HG02938 (cell line): Measurements from ENCODE around the gene KHDC3L.

Experiments
- ATAC-seq: cut with Tn5 transposase; IDR thresholded peaks from one replicate; pipeline ENCODE4 v1.9.1; 2021; ENCODE audit warnings: mild to moderate bottlenecking, moderate library complexity; ENCODE audit not compliant: unreplicated experiment

KHDC3L gene, protein sequence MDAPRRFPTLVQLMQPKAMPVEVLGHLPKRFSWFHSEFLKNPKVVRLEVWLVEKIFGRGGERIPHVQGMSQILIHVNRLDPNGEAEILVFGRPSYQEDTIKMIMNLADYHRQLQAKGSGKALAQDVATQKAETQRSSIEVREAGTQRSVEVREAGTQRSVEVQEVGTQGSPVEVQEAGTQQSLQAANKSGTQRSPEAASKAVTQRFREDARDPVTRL

GRCh38 chr6:73362358-73362757, at the start of gene KHDC3L:
Gene KHDC3L (plus strand): TSS chr6:73362658. CDS start chr6:73362730, 72 bp downstream.
- ATAC-seq: no peak

GRCh38 chr6:73314577-73315492, 47.6 kb upstream of the KHDC3L start:
- ATAC-seq: no peak

DNA sequence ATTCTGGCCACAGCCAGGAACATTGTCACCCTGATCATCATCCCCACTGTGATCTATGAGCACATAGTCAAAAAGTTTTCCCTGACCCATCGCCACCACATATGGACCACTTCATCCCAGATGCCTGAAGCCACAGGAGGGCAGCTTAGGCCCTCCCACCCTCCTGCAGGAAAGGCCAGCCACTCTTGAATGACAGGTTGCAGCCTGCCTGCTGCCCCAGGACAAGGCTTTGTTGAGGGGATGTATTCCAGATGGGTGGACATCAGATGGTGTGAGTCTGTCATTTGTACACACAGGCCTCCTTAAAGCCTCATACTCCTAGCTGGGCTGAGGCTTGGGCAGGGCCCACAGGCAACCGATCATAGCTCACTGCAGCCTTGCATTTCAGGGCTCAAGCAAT, 39.1 kb upstream of the KHDC3L start:
- ATAC-seq: no peak

DNA sequence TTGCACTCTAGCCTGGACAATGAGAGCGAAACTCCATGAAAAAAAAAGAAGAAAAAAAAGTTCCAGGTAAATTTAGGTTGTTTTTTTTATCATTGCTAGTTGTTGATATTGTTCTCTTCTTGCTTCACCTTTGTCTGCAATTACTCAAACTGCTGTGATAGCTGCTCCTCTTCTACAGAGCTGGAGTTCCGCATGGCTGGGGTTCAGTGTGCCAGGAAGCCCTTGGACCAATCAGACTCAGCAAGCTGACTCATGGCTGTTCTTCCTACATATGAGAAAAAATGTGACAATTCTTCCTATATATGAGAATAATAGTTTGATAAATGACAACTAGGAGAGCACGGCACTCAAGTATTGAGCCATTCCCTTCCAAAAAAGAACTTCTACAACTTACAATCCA, 36.8 kb upstream of the KHDC3L start:
- ATAC-seq: no peak

- no peak for ATAC-seq
Measured at GRCh38 chr6:73328790-73329189, 33.7 kb upstream of the KHDC3L start.

DNA sequence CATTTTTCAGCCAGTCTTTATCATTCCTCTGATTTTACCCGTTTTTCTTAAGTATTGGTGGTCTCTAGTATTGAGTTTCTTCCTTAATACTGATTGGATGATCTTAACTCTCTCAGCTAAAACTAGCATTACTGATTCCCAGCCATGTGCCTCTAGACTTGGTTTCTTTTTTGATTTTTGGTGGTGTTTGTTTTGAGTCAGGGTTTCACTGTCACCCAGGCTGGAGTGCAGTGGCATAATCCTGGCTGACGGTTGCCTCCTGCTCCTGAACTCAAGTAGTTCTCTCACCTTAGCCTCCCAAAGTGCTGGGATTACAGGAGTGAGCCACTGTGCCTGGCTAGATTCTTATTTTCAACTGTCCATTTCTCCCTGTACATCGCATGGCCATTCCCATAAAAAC, 33.3 kb upstream of the KHDC3L start:
- peak; percentile 65 for ATAC-seq

GRCh38 chr6:73339340-73339739, 23.1 kb upstream of the KHDC3L start:
- ATAC-seq: no peak

DNA sequence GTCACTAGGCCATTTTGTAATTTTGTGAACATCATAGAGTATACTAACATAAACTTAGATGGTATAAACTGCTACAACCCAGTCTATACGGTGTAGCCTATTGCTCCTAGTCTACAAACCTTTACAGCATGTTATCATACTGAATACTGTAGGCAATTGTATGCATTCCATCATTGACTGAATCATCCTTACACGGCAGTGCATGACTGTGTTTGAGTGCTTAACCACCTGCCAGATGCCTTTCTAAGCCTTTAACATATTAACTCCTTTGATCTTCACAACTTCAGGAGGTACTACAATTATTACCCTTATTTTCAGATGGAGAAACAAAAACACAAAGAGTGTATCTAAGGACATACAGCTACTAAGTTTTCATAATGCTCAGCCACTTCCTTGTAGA, 22.4 kb upstream of the KHDC3L start:
- ATAC-seq: no peak

- ATAC-seq: no peak
Measured at GRCh38 chr6:73341335-73341734, 21.1 kb upstream of the KHDC3L start.

DNA sequence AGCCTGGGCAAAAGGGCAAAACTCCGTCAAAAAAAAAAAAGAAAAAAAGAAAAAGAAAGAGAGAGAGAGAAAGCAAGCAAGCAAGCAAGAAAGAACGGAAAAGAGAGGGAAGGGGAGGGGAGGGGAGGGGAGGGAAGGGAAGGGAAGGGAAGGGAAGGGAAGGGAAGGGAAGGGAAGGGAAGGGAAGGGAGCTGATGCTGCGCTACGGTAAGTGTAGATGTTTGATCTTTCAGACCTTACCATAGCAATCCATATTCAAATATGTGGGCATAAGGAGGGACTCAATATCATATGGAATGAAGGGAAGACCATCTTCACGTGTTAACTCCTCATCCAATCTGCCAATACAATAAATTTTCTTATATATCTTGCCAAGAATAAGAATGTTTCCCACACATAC, 20.3 kb upstream of the KHDC3L start:
- no peak for ATAC-seq

DNA sequence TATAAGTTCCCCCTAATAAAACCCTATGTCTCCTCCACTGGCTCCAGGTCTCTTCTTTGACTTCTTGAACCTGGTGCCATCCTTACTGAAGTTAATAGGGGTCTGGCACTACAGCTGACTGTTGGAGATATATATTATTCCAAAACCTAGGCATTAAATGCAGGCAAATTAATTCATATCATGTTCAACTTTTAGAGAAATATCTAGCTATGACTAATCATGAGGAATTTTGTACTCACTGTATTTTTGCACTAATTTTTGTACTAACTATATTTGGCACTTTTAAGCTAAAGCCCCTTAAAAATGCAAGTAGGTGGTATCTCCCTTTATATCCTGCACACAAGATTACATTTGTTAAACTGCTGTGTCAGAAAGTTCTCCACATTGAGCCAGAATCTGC, 19.3 kb upstream of the KHDC3L start:
- no peak for ATAC-seq

GRCh38 chr6:73348550-73349204, 13.8 kb upstream of the KHDC3L start:
- ATAC-seq: no peak

DNA sequence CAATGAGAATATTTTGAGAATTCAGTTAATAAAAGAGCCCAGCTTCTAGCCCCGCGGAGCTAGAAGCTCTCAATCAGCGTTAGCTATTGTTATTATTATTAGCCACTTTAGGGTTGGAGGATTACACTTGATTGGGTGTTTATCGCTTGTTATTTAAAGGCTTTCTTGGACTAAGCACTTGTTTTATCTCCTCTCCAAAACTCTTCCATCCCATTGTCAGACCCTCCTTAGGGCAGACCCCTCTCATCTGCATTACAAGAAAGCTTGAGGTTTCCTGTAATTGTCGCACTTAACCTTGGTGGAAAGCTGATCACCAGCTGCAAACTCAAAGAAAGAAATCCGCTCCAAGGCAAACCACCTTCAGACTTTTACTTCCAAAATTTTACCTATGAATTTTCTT, 13.1 kb upstream of the KHDC3L start:
- ATAC-seq: no peak

- no peak for ATAC-seq
Measured at GRCh38 chr6:73353636-73354593, 8.5 kb upstream of the KHDC3L start, which contains the start of gene DPPA5. Gene DPPA5 (minus strand): TSS chr6:73354276. CDS start chr6:73354225, 51 bp downstream.

GRCh38 chr6:73362869-73363536, 545 bp downstream of the KHDC3L start:
- no peak for ATAC-seq

- ATAC-seq: no peak
Measured at GRCh38 chr6:73363537-73363875, 1.0 kb downstream of the KHDC3L start.

DNA sequence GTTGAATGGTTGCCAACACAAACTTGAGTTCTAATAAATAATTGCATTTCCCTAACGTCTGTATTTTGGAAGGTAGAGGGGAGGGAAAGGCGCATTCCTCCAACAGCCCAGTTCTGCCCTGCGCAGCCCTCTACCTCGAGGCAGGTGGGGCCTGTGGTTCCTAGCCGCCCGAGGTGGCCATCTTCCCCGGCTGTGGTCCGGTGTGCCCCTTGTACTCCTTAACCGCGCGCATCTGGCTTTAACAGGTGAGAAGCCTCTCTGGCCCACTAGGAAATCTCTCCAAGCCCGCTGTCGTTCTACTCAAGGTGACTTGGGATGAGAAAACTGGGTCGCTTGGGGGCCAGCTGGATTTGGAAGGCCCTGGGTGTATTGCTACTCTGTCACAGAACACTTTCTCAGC, 1.7 kb downstream of the KHDC3L start:
- ATAC-seq: no peak

GRCh38 chr6:73364549-73364948, 2.1 kb downstream of the KHDC3L start:
- no peak for ATAC-seq

- no peak for ATAC-seq
Measured at GRCh38 chr6:73367761-73368355, 5.4 kb downstream of the KHDC3L start.

DNA sequence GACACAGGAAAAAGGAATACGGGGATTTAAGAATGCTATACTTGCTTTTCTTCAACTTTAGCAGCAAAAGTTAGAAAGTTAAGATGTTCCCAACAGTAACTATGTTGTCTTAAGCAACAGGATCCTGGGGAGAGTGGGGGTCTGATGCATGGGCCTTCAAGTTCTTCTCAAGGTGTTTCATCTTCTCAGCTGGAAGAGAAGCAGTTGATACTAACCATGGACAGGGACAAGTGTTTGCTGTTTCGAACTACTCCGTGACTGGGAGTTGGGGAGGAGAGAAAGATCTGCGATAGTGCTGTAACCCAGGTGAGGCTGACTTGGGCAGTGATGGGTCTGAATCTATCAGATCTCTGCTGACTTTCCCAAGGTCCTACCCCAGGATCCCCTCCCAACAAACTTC, 6.2 kb downstream of the KHDC3L start:
- ATAC-seq: no peak
